Measurements from ENCODE around the gene BLNK. TPM values are rescaled to one million over a fixed set of nuclear protein-coding genes. Genes with fewer than 3 reads are reported as not detected.
"Not testable (repeated sequence)": the region's sequence is repeated elsewhere in the genome, so short reads cannot be mapped to it uniquely, and the experiment has no call there.

BLNK gene
- total RNA-seq (1 to 10 TPM; 1.4 to 2.1 (median 1.7) TPM), polyA plus RNA-seq (0.59 TPM)
- long read RNA-seq, donor 1, result 0 reads
- long read RNA-seq, donor 2, partial matches to known transcripts, result 0 of 1 reads
- long read RNA-seq, donor 2, other reads (novel, unspliced or antisense), result 0 of 1 reads
- long read RNA-seq, donor 3, partial matches to known transcripts, result 0 of 1 reads
- long read RNA-seq, donor 3, other reads (novel, unspliced or antisense), result 0 of 1 reads
- long read RNA-seq, donor 4, partial matches to known transcripts, result 0 of 1 reads
- long read RNA-seq, donor 4, other reads (novel, unspliced or antisense), result 0 of 1 reads

DNA sequence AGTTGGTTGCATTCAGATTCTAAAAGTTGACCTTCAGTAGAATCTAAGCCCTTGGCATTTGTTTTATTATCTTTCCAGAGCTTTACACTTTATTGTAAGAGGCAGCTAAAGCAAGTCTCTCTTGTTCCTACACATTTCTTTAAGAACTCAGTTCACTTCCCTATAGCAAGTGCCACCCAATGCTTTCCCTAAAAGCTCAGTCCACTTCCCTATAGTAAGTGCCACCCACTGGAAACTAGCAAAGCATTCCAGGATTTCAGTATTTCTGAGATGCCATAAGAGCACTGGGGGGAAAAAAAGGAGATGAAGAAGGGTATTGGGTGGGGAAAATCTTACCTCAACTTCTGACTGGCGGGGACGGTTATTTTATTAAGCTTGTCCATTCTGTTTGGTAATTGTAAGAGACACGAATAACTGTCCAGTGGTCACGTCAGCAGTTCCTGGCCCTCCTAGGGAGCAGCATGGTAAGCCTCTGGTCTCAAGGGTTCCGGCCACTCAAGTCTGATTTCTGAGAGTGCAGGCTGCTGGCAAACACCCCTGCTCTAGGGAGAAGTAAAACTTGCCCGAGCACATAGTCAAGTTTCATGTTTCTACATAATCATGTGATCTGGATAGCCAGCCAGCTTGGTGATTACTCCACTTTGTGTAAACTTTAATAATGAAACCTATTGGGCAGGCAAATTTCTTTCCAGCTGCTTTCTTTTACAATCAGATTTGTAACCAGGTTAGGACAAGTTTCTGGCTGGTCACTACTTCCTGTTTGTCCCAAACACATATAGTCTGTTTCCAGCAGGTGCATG lies at the start of gene BLNK:
Gene BLNK, minus strand, starts transcription at position 554 of the 800 bp plus-strand sequence. Its CDS starts 171 bp downstream, at position 383.
- peak; percentile 89 for ATAC-seq

GRCh38 chr10:96319754-96320474 lies 48.5 kb upstream of the BLNK start:
- H3K27me3 ChIP-seq (ENCODE audit: control insufficient read depth, insufficient read depth), result no peaks in the 10 kb centered on the region
- intact Hi-C loops (cut with DNase I), result no loop called here
- H3K4me3 ChIP-seq (ENCODE audit: low read length), result no peak overlapping the region
- WGBS, result 38% methylated on average over 3 of the region's 3 CpGs
- H3K4me1 ChIP-seq (ENCODE audit: control insufficient read depth, insufficient read depth, low read length), result peaks cover 2% of the 10 kb centered on the region
- H3K9me3 ChIP-seq (ENCODE audit: control insufficient read depth, low read length), result no peaks in the 10 kb centered on the region
- H3K27ac ChIP-seq (ENCODE audit: low read length), result no peak overlapping the region
- ATAC-seq (no peak), DNase-seq (no peak)

More for the DNA sequence above, at the start of gene BLNK:
- peak; percentile 62 to 84 (median 79) for DNase-seq
- H3K27me3 ChIP-seq (ENCODE audit: control insufficient read depth, insufficient read depth), result no peaks in the 10 kb centered on the region
- no peak within 1 kb of the TSS for H3K4me3 ChIP-seq (ENCODE audit: low read length)
- intact Hi-C loops (cut with DNase I), result no loop called here
- H3K4me1 ChIP-seq (ENCODE audit: control insufficient read depth, insufficient read depth, low read length), result peaks cover 3% of the 10 kb centered on the region
- no peaks in the 10 kb centered on the region for H3K9me3 ChIP-seq (ENCODE audit: control insufficient read depth, low read length)
- WGBS, result 46% methylated on average over 6 of the region's 6 CpGs
- H3K27ac ChIP-seq (ENCODE audit: low read length), result no peak within 1 kb of the TSS

- no peak for ATAC-seq
- 76% methylated on average over 4 of the region's 4 CpGs for WGBS
- Histone ChIP-seq H3K4me3 (ENCODE audit: low read length) (no peak overlapping the region), H3K9me3 (ENCODE audit: control insufficient read depth, low read length) (no peaks in the 10 kb centered on the region), H3K27me3 (ENCODE audit: control insufficient read depth, insufficient read depth) (no peaks in the 10 kb centered on the region), H3K27ac (ENCODE audit: low read length) (no peak overlapping the region), H3K4me1 (ENCODE audit: control insufficient read depth, insufficient read depth, low read length) (peaks cover 2% of the 10 kb centered on the region)
- intact Hi-C loops (cut with DNase I), result no loop called here
- no peak for DNase-seq
Measured at GRCh38 chr10:96317067-96317833, 45.9 kb upstream of the BLNK start.

GRCh38 chr10:96313344-96313743 lies 42.0 kb upstream of the BLNK start:
- peaks cover 3% of the 10 kb centered on the region for H3K4me1 ChIP-seq (ENCODE audit: control insufficient read depth, insufficient read depth, low read length)
- no peak overlapping the region for H3K4me3 ChIP-seq (ENCODE audit: low read length)
- 82% methylated on average over 2 of the region's 2 CpGs for WGBS
- DNase-seq (no peak), ATAC-seq (no peak)
- no peak overlapping the region for H3K27ac ChIP-seq (ENCODE audit: low read length)
- intact Hi-C loops (cut with DNase I), result no loop called here
- H3K27me3 ChIP-seq (ENCODE audit: control insufficient read depth, insufficient read depth), result no peaks in the 10 kb centered on the region
- H3K9me3 ChIP-seq (ENCODE audit: control insufficient read depth, low read length), result no peaks in the 10 kb centered on the region

DNA sequence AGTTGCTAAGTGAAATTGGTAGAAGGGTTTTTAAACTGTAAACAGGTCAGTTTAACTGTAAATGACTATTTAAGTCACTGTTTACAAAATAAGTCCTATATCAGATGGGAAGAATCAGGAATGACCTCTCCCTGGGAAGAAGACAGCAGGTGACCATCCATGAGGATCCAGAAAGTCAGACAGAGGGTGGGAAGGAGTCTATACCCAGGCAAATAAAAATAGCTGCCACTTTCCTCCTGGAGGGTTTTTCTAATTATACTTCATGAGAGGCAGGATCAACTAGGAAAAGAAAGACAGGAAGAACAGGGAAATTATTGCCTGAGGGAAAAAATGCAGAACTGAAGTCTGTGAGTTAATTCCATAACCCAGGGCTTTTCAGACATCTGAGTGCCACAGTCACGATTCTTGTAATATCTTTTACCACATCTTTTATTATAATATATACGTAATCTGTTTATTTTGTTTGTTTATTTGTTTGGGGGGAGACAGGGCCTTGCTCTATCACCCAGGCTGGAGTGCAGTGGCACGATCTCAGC lies 39.9 kb upstream of the BLNK start:
- Histone ChIP-seq H3K27me3 (ENCODE audit: control insufficient read depth, insufficient read depth) (no peaks in the 10 kb centered on the region), H3K27ac (ENCODE audit: low read length) (no peak overlapping the region), H3K4me3 (ENCODE audit: low read length) (no peak overlapping the region), H3K4me1 (ENCODE audit: control insufficient read depth, insufficient read depth, low read length) (peaks cover 3% of the 10 kb centered on the region), H3K9me3 (ENCODE audit: control insufficient read depth, low read length) (no peaks in the 10 kb centered on the region)
- DNase-seq (no peak), ATAC-seq (no peak)
- intact Hi-C loops (cut with DNase I), result no loop called here
- WGBS, result 71% methylated on average over 3 of the region's 3 CpGs

GRCh38 chr10:96310321-96310669 lies 38.9 kb upstream of the BLNK start:
- DNase-seq (no peak), ATAC-seq (no peak)
- Histone ChIP-seq H3K4me3 (ENCODE audit: low read length) (no peak overlapping the region), H3K27me3 (ENCODE audit: control insufficient read depth, insufficient read depth) (no peaks in the 10 kb centered on the region), H3K9me3 (ENCODE audit: control insufficient read depth, low read length) (no peaks in the 10 kb centered on the region), H3K4me1 (ENCODE audit: control insufficient read depth, insufficient read depth, low read length) (peaks cover 3% of the 10 kb centered on the region), H3K27ac (ENCODE audit: low read length) (no peak overlapping the region)
- intact Hi-C loops (cut with DNase I), result no loop called here
- 38% methylated on average over 1 of the region's 1 CpG for WGBS

GRCh38 chr10:96309628-96310320 lies 38.4 kb upstream of the BLNK start:
- DNase-seq, result no peak
- Histone ChIP-seq H3K9me3 (ENCODE audit: control insufficient read depth, low read length) (no peaks in the 10 kb centered on the region), H3K27ac (ENCODE audit: low read length) (no peak overlapping the region), H3K4me3 (ENCODE audit: low read length) (no peak overlapping the region), H3K4me1 (ENCODE audit: control insufficient read depth, insufficient read depth, low read length) (peaks cover 3% of the 10 kb centered on the region), H3K27me3 (ENCODE audit: control insufficient read depth, insufficient read depth) (no peaks in the 10 kb centered on the region)
- peak; percentile 45 to 68 for ATAC-seq
- 33% methylated on average over 3 of the region's 3 CpGs for WGBS
- intact Hi-C loops (cut with DNase I), result no loop called here

GRCh38 chr10:96308854-96309253 lies 37.5 kb upstream of the BLNK start:
- H3K9me3 ChIP-seq (ENCODE audit: control insufficient read depth, low read length); ATAC-seq; H3K4me1 ChIP-seq (ENCODE audit: control insufficient read depth, insufficient read depth, low read length); intact Hi-C loops (cut with DNase I); H3K27me3 ChIP-seq (ENCODE audit: control insufficient read depth, insufficient read depth); H3K4me3 ChIP-seq (ENCODE audit: low read length); H3K27ac ChIP-seq (ENCODE audit: low read length); DNase-seq: not testable (repeated sequence)
- WGBS, result 57% methylated on average over 4 of the region's 4 CpGs

DNA sequence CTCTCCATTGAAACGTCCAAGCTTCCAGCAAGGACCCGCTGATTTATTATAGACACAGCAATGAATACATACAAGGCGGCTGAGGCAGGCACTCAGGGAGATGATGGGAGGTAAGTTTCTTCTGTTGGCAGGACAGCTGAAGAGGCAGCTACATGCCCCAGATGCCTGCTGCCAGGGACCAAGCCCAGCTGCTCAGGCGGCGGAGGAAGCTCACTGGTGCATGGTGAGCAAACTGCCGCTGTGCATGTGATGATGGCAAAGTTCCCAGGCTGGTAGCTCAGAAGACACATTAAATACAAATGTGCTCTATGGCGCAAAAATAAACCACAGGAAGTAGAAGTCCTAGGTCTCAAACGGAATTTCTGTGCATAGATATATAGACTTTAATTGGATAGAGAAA lies 35.1 kb upstream of the BLNK start:
- Histone ChIP-seq H3K4me3 (ENCODE audit: low read length) (no peak overlapping the region), H3K27ac (ENCODE audit: low read length) (no peak overlapping the region), H3K27me3 (ENCODE audit: control insufficient read depth, insufficient read depth) (no peaks in the 10 kb centered on the region), H3K4me1 (ENCODE audit: control insufficient read depth, insufficient read depth, low read length) (peaks cover 3% of the 10 kb centered on the region), H3K9me3 (ENCODE audit: control insufficient read depth, low read length) (no peaks in the 10 kb centered on the region)
- DNase-seq (peak; percentile 29 to 75 (median 72)), ATAC-seq (peak; percentile 51 to 71)
- WGBS, result 65% methylated on average over 8 of the region's 8 CpGs
- intact Hi-C loops (cut with DNase I), result no loop called here

DNA sequence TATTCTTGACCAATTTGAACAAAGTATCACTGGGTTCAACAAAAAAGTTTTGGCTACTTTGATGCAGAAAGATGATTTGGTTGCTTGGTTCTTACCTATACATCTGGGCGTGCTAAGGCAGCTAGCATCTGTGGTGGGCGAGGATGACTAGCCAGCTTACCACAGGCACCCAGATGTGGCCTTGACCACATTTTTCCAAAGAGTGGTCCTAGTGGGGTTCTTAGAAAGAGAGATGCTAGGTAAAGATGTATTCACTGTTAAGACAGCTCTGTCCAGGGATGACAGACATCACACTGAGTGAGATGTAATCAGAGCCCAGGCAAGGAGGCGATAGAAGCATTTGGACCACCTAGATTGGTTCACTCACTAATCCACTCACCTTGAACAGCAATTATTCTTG lies 33.6 kb upstream of the BLNK start:
- no peak overlapping the region for H3K4me3 ChIP-seq (ENCODE audit: low read length)
- 91% methylated on average over 3 of the region's 3 CpGs for WGBS

More for the DNA sequence above, 33.6 kb upstream of the BLNK start:
- ATAC-seq (no peak), DNase-seq (no peak)
- intact Hi-C loops (cut with DNase I), result no loop called here
- Histone ChIP-seq H3K27ac (ENCODE audit: low read length) (no peak overlapping the region), H3K27me3 (ENCODE audit: control insufficient read depth, insufficient read depth) (no peaks in the 10 kb centered on the region), H3K9me3 (ENCODE audit: control insufficient read depth, low read length) (no peaks in the 10 kb centered on the region), H3K4me1 (ENCODE audit: control insufficient read depth, insufficient read depth, low read length) (peaks cover 3% of the 10 kb centered on the region)

Measured in right cardiac atrium (tissue), 5 donors.